ENCODE data around the gene DUSP22.

DNA sequence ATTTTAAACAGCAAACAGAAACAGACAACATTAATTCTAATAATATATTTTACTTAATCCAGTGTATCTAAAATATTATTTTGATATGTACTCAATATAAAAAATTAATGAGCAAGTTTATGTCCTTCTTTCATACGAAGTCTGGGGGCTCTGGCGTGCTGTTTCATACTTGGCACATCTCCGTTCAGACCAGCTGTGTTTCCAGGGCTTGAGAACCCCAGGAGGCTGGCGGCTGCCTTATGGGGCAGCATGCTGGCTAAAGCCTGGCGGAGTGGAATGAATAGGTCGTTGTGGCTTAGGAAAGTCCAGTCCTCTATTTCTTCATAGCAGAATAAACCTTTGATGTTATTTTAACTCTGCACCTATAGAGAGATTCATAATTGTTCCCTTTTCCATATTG, 43.3 kb downstream of the DUSP22 start:
- TF ChIP-seq, protein P1, sequence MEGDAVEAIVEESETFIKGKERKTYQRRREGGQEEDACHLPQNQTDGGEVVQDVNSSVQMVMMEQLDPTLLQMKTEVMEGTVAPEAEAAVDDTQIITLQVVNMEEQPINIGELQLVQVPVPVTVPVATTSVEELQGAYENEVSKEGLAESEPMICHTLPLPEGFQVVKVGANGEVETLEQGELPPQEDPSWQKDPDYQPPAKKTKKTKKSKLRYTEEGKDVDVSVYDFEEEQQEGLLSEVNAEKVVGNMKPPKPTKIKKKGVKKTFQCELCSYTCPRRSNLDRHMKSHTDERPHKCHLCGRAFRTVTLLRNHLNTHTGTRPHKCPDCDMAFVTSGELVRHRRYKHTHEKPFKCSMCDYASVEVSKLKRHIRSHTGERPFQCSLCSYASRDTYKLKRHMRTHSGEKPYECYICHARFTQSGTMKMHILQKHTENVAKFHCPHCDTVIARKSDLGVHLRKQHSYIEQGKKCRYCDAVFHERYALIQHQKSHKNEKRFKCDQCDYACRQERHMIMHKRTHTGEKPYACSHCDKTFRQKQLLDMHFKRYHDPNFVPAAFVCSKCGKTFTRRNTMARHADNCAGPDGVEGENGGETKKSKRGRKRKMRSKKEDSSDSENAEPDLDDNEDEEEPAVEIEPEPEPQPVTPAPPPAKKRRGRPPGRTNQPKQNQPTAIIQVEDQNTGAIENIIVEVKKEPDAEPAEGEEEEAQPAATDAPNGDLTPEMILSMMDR (conservative IDR thresholded peaks at IDR 0.05; ENCODE audit: low read depth, low read length) = no peak
- TF ChIP-seq EZH2 (IDR thresholded peaks at IDR 0.05; ENCODE audit: borderline replicate concordance, low read depth, low read length, poor library complexity, severe bottlenecking) = no peak
